Measurements from ENCODE around the gene MAP3K6.
A peak's percentile ranks its signal among the peaks of the same experiment; 100 is the strongest.

Gene MAP3K6

GRCh38 chr1:27379564-27380122 is 12.9 kb upstream of the MAP3K6 start:
- DNase-seq (ENCODE audit: low spot score), result no peak

- no peak for DNase-seq (ENCODE audit: low spot score)
Observed at GRCh38 chr1:27377760-27378495, 11.2 kb upstream of the MAP3K6 start.

GRCh38 chr1:27374362-27375086 is 7.8 kb upstream of the MAP3K6 start, which contains the start of gene FCN3:
Gene FCN3, minus strand, starts transcription at chr1:27374824. Its CDS starts 6 bp downstream, at chr1:27374818.
- no peak for DNase-seq (ENCODE audit: low spot score)

- DNase-seq (ENCODE audit: low spot score), result no peak
Observed at GRCh38 chr1:27372808-27373690, 6.3 kb upstream of the MAP3K6 start.

GRCh38 chr1:27372022-27372807 is 5.5 kb upstream of the MAP3K6 start:
- no peak for DNase-seq (ENCODE audit: low spot score)

GRCh38 chr1:27368869-27369582 is 2.3 kb upstream of the MAP3K6 start:
- no peak for DNase-seq (ENCODE audit: low spot score)

GRCh38 chr1:27367160-27367650 is 444 bp upstream of the MAP3K6 start:
- no peak for DNase-seq (ENCODE audit: low spot score)

- peak; percentile 63 for DNase-seq (ENCODE audit: low spot score)
Observed at GRCh38 chr1:27366113-27366410, 699 bp downstream of the MAP3K6 start.

- peak; percentile 75 for DNase-seq (ENCODE audit: low spot score)
Observed at GRCh38 chr1:27365372-27366112, 1.2 kb downstream of the MAP3K6 start.

- DNase-seq (ENCODE audit: low spot score), result no peak
Observed at GRCh38 chr1:27364696-27365371, 1.9 kb downstream of the MAP3K6 start.

- no peak for DNase-seq (ENCODE audit: low spot score)
Observed at GRCh38 chr1:27363766-27364695, 2.7 kb downstream of the MAP3K6 start.

- no peak for DNase-seq (ENCODE audit: low spot score)
Observed at GRCh38 chr1:27361553-27361952, 5.2 kb downstream of the MAP3K6 start.

GRCh38 chr1:27361044-27361402 is 5.7 kb downstream of the MAP3K6 start:
- no peak for DNase-seq (ENCODE audit: low spot score)

- DNase-seq (ENCODE audit: low spot score), result no peak
Observed at GRCh38 chr1:27360159-27361043, 6.4 kb downstream of the MAP3K6 start.

- no peak for DNase-seq (ENCODE audit: low spot score)
Observed at GRCh38 chr1:27359822-27360158, 7.0 kb downstream of the MAP3K6 start.

GRCh38 chr1:27358928-27359313 is 7.8 kb downstream of the MAP3K6 start:
- no peak for DNase-seq (ENCODE audit: low spot score)

All from SK-N-DZ (cell line).